NCI-H187 (cell line): ENCODE measurements around the gene HSPA13.
A peak's percentile ranks its signal among the peaks of the same experiment; 100 is the strongest.
"Not testable (repeated sequence)": the region's sequence is repeated elsewhere in the genome, so short reads cannot be mapped to it uniquely, and the experiment has no call there.

Experiments
- DNase-seq, 2 experiments: peaks; one replicate each; lab custom pipeline; 2025; lab: John Stamatoyannopoulos, UW

The HSPA13 gene

GRCh38 chr21:14382835-14383595, at the start of gene HSPA13:
Gene HSPA13 (minus strand): TSS chr21:14383146. CDS start chr21:14383119, 27 bp downstream.
- DNase-seq: peak; percentile 98 to 99

GRCh38 chr21:14418920-14419319, 36.0 kb upstream of the HSPA13 start:
- DNase-seq: no peak

- no peak for DNase-seq
Observed at GRCh38 chr21:14414932-14415508, 32.1 kb upstream of the HSPA13 start.

- no peak for DNase-seq
Observed at GRCh38 chr21:14405962-14406361, 23.0 kb upstream of the HSPA13 start.

- no peak for DNase-seq
Observed at GRCh38 chr21:14405225-14405624, 22.3 kb upstream of the HSPA13 start.

GRCh38 chr21:14403681-14404318, 20.9 kb upstream of the HSPA13 start:
- no peak for DNase-seq

GRCh38 chr21:14401217-14401616, 18.3 kb upstream of the HSPA13 start:
- DNase-seq: no peak

GRCh38 chr21:14388282-14388681, 5.3 kb upstream of the HSPA13 start:
- DNase-seq: no peak

GRCh38 chr21:14384453-14384852, 1.5 kb upstream of the HSPA13 start:
- DNase-seq: no peak

- DNase-seq: no peak
Observed at GRCh38 chr21:14383596-14384180, 742 bp upstream of the HSPA13 start.

- DNase-seq: no peak
Observed at GRCh38 chr21:14382486-14382834, 486 bp downstream of the HSPA13 start.

GRCh38 chr21:14376854-14377253, 6.1 kb downstream of the HSPA13 start:
- DNase-seq: no peak

- DNase-seq: no peak
Observed at GRCh38 chr21:14366998-14367397, 15.9 kb downstream of the HSPA13 start.

GRCh38 chr21:14361958-14362357, 21.0 kb downstream of the HSPA13 start:
- DNase-seq: no peak

GRCh38 chr21:14358775-14359174, 24.2 kb downstream of the HSPA13 start:
- no peak for DNase-seq

- DNase-seq: no peak
Observed at GRCh38 chr21:14356746-14357145, 26.2 kb downstream of the HSPA13 start.

- no peak for DNase-seq
Observed at GRCh38 chr21:14354515-14354914, 28.4 kb downstream of the HSPA13 start.

GRCh38 chr21:14353726-14354125, 29.2 kb downstream of the HSPA13 start:
- DNase-seq: no peak

- DNase-seq: no peak
Observed at GRCh38 chr21:14353231-14353630, 29.7 kb downstream of the HSPA13 start.

- not testable (repeated sequence) for DNase-seq
Observed at GRCh38 chr21:14327346-14327745, 55.6 kb downstream of the HSPA13 start.

GRCh38 chr21:14325595-14325994, 57.4 kb downstream of the HSPA13 start:
- DNase-seq: no peak
